Astrocyte of the spinal cord (primary cell): ENCODE results near the gene BTBD8.

Experiments used
- DNase-seq: peaks from one replicate; pipeline ENCODE4 v3.0.0; 2011; ENCODE audit warnings: low read depth, low spot score
- H3K4me3 ChIP-seq: 2 replicates; pipeline ENCODE4 v1.5.1; 2011; ENCODE audit warnings: low read depth, mild to moderate bottlenecking, low read length, moderate library complexity
- in situ Hi-C: cut with HindIII; loops from 2 replicates; pipeline ENCODE4 v1.10.0; 2017; ENCODE audit warnings: low sequenced_read_pairs
- TF ChIP-seq, protein P1 (sequence below): IDR thresholded peaks from 2 replicates; pipeline ENCODE4 v1.5.1; 2012; ENCODE audit warnings: low read depth, mild to moderate bottlenecking, low read length, inconsistent platforms

Gene BTBD8

DNA sequence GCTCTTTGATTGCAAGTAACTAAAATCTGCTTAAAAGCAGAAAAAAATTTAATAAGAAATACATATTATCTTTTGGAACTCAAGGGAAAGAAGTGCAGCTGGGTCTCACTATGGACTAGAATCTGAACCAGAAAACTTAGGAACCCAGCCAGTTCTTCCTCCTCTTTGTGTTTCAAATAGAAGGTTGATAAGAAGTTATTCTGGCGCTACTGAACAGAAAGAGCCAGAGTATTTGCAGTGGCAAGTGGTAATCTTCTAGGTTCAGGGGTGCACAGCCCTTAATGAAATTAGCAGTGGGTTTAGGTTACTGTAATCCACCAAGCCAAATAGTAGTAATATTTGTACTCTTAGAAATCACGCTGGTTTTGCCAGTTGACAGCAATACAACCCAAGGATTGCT is 28.5 kb downstream of the BTBD8 start:
- no peak for DNase-seq
- H3K4me3 ChIP-seq = no peak overlapping the region
- in situ Hi-C loops = no loop called here
- TF ChIP-seq, protein P1, sequence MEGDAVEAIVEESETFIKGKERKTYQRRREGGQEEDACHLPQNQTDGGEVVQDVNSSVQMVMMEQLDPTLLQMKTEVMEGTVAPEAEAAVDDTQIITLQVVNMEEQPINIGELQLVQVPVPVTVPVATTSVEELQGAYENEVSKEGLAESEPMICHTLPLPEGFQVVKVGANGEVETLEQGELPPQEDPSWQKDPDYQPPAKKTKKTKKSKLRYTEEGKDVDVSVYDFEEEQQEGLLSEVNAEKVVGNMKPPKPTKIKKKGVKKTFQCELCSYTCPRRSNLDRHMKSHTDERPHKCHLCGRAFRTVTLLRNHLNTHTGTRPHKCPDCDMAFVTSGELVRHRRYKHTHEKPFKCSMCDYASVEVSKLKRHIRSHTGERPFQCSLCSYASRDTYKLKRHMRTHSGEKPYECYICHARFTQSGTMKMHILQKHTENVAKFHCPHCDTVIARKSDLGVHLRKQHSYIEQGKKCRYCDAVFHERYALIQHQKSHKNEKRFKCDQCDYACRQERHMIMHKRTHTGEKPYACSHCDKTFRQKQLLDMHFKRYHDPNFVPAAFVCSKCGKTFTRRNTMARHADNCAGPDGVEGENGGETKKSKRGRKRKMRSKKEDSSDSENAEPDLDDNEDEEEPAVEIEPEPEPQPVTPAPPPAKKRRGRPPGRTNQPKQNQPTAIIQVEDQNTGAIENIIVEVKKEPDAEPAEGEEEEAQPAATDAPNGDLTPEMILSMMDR = no peak

DNA sequence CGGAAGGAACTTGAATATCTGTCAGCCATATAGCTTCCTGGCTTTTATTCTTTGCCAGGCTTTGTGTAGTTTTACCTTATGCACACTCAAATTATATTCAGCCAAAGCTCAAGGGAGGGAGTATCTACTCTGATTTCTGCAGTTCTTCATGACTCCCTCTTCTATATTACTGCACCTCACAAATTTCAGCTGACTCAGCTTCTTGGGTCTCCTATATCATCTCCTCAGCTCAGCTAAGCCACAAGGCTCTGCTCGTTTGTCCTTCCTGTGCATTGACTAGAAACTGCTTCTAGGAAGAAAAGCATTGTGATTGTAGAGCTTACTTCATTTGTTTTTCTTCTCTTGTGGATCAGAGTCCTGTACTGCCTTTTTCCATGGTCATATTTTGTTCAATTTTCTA is 37.4 kb downstream of the BTBD8 start:
- in situ Hi-C loops = no loop called here
- DNase-seq = no peak
- TF ChIP-seq, protein P1 = no peak
- no peak overlapping the region for H3K4me3 ChIP-seq

DNA sequence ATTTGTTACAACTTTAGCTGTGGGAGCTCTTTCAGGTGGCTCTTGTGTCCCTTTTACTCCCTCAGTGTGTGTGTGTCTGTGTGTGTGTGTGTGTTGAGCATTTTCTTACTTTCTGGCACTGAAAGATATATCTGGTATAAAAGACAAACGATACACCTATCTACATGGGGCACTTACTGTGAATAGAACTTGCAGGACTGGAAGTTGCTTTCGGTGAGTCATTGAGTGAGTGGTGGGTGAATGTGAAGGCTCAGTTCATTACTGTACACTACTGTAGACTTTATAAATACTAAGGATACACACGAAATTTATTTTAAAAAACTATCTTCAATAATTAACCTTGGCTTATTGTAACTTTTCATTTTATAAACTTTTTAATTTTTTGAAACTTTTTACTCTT is 38.7 kb downstream of the BTBD8 start:
- H3K4me3 ChIP-seq = no peak overlapping the region
- TF ChIP-seq, protein P1 = no peak
- in situ Hi-C loops = no loop called here
- peak; percentile 37 for DNase-seq

DNA sequence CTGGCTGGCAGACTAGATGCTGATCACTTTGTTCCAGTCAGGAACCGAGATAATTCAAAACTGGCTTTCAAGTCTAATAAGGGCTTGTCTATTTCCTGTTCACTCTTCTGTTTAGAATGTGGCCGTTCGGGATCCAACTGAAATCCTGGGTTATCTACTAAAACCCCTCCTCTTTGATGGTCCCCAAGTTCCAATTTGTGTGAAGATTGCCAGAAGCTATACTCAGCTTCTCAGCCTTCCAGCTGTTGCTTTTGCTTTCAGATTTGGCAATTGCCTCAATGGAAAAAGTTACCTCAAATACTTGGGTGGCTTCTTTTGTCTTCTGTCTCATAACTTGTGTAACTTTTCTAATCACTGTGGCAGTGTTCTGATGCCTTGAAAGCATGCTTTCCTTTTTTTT is 43.7 kb downstream of the BTBD8 start:
- no peak overlapping the region for H3K4me3 ChIP-seq
- TF ChIP-seq, protein P1 = no peak
- no peak for DNase-seq
- in situ Hi-C loops = no loop called here

DNA sequence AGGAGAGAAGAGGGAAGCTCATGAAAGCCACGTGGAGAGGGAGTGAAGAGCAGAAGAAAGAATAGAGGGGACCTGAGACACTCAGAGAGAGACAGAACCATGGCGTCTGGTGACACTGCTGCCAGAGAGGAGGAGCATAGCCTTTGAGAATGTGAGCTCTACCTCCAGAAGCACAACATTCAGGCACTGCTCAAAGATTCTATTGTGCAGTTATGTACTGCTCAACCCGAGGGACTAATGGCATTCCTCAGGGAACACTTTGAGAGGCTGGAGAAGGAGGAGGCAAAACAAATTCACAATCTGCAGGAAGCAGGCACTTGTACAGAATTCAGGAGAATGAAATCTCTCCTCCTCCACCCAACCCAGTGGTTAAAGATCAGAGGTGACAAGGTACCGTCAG is 45.1 kb downstream of the BTBD8 start:
- TF ChIP-seq, protein P1 = no peak
- no peak for DNase-seq
- in situ Hi-C loops = no loop called here

DNA sequence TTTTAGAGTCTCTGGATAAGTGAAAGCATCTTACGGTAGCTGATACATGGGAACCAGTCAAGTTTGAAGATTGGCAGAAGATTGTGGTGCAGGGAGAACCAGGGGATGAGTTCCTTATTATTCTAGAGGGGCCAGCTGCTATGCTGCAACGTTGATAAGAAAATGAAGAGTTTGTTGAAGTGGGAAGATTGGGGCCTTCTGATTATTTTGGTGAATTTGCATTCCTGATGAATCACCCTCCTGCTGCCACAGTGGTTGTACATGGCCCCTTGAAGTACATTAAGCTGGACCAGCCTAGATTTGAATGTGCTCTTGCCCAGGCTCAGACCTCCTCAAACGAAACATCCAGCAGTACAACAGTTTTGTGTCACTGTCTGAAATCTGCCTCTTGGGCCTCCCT is 45.9 kb downstream of the BTBD8 start:
- DNase-seq = no peak
- in situ Hi-C loops = no loop called here
- TF ChIP-seq, protein P1 = no peak
- H3K4me3 ChIP-seq = no peak overlapping the region

More for the DNA sequence above, 45.1 kb downstream of the BTBD8 start:
- H3K4me3 ChIP-seq = no peak overlapping the region

DNA sequence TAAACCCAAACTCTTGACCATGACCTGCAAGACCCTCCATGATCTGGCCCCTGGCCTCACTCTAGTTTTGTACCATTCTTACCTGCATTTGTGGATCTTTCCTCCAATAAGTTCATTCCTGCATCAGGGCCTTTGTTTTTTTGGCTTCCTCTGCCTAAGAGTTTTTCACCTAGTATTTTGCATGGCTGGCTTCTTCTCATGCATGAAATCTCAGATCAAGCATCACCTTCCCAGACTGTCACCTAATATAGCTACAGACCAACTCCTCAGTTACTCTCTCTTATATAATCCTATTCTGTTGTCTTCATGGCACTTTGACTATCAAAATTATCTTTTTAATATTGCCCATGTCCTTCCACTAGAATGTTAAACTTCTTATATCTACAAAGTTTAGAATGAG is 54.2 kb downstream of the BTBD8 start:
- H3K4me3 ChIP-seq = no peak overlapping the region
- no peak for DNase-seq
- in situ Hi-C loops = no loop called here
- TF ChIP-seq, protein P1 = no peak
